Caco-2 (cell line): ENCODE measurements around the gene SETD6. TPM values are rescaled to one million over a fixed set of nuclear protein-coding genes. Genes with fewer than 3 reads are reported as not detected.

Experiments used
- BruUV-seq: library from RNA; stranded (reverse); fragments of 400-500 nt; replicated peaks from 2 replicates; lab custom pipeline; 2021; lab: Mats Ljungman, UMichigan
- CTCF ChIA-PET: fragments of 300-600 bp; sonication (Branson Sonifier 250); formaldehyde crosslinking; loops from one replicate; lab custom pipeline; 2022; ENCODE audit warnings: antibody characterized with exemption; lab: Charles Lee
- POLR2A ChIA-PET: fragments of 300-600 bp; sonication (Branson Sonifier 250); formaldehyde crosslinking; loops from one replicate; lab custom pipeline; 2022; ENCODE audit warnings: antibody characterized with exemption; lab: Charles Lee
- DNase-seq, 2 experiments: peaks; one replicate each; pipeline versions ENCODE4 v3.0.0 to v3.0.0-alpha.2; 2020 to 2022
- H3K27me3 ChIP-seq: replicated peaks from 2 replicates; pipeline ENCODE4 v1.6.0; 2011; ENCODE audit warnings: low read length; ENCODE audit not compliant: control insufficient read depth, insufficient read depth
- H3K36me3 ChIP-seq: 2 replicates; pipeline ENCODE4 v1.5.1; 2011; ENCODE audit warnings: low read length; ENCODE audit not compliant: control insufficient read depth, insufficient read depth
- H3K4me1 ChIP-seq: fragments of 250-450 bp; sonication (Bioruptor Pico); 2 replicates; pipeline ENCODE4 v1.5.1; 2020; ENCODE audit warnings: mild to moderate bottlenecking
- H3K4me3 ChIP-seq: 2 replicates; pipeline ENCODE4 v1.5.1; 2011; ENCODE audit warnings: low read depth, mild to moderate bottlenecking, control low read depth, low read length
- H3K9me3 ChIP-seq: fragments of 250-450 bp; sonication (Bioruptor Pico); 2 replicates; pipeline ENCODE4 v1.5.1; 2020; ENCODE audit warnings: mild to moderate bottlenecking, moderate library complexity
- H3K27ac Mint-ChIP-seq: one replicate; pipeline ENCODE4 v1.8.0; 2022; ENCODE audit warnings: mixed read lengths; ENCODE audit not compliant: unreplicated experiment
- H3K27me3 Mint-ChIP-seq: one replicate; pipeline ENCODE4 v1.8.0; 2022; ENCODE audit warnings: mixed read lengths; ENCODE audit not compliant: insufficient read depth, unreplicated experiment
- H3K36me3 Mint-ChIP-seq: one replicate; pipeline ENCODE4 v1.8.0; 2022; ENCODE audit warnings: mild to moderate bottlenecking, mixed read lengths; ENCODE audit not compliant: insufficient read depth, unreplicated experiment
- H3K4me1 Mint-ChIP-seq: one replicate; pipeline ENCODE4 v1.8.0; 2022; ENCODE audit warnings: low read depth, mixed read lengths; ENCODE audit not compliant: unreplicated experiment
- H3K4me3 Mint-ChIP-seq: one replicate; pipeline ENCODE4 v1.8.0; 2022; ENCODE audit warnings: mild to moderate bottlenecking, moderate library complexity, mixed read lengths; ENCODE audit not compliant: unreplicated experiment
- H3K9me3 Mint-ChIP-seq: one replicate; pipeline ENCODE4 v1.8.0; 2022; ENCODE audit warnings: mixed read lengths; ENCODE audit not compliant: unreplicated experiment
- intact Hi-C: fragments of 100-400 bp; cut with micrococcal nuclease; formaldehyde crosslinking; loops from one replicate; pipeline ENCODE4 v1.10.0; 2022; ENCODE audit not compliant: unreplicated experiment
- total RNA-seq: library from RNA; stranded (reverse); gene quantifications from 2 replicates; pipeline ENCODE4 v1.2.3, GENCODE V29; 2022
- TF ChIP-seq, protein P1 (sequence below), 2 experiments: fragments of 200-600 bp in 1 of 2; IDR thresholded peaks; 1 replicate in 1 of 2; 2 replicates in 1 of 2; pipeline versions ENCODE4 v1.5.1 to v1.8.0; 2011 to 2022; ENCODE audit warnings: antibody characterized with exemption in 1 of 2, control low read depth in 1 of 2, inconsistent platforms in 1 of 2, low read depth in 1 of 2, low read length in 1 of 2, mild to moderate bottlenecking in 1 of 2, moderate library complexity in 1 of 2; ENCODE audit not compliant: insufficient read depth in 1 of 2, severe bottlenecking in 1 of 2, unreplicated experiment in 1 of 2

Gene SETD6
- total RNA-seq, 1 experiment from 2014 or later, result 41.7 TPM

DNA sequence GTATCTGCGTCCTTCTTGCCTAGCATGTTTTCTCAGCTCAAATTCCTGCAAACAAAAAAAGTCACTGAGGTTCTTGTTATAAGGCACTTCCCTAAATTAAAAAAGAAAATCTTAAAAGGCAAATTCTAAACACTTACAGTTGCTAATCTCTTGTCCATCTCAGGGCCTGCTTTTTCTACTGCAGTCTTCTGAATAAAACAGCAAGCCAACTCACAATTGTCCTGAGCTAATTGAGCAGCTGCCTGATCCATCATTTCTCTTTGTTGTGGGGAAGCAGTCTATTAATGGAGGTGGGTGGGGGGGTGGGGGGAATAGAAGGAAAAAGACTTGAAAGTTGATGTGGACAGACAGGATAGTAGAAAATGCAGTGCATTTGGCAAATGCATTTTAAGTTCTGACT is 27.0 kb downstream of the SETD6 start:
- Histone ChIP-seq H3K4me3 (no peak overlapping the region), H3K36me3 (peaks cover 13% of the 10 kb centered on the region), H3K27me3 (no peaks in the 10 kb centered on the region), H3K4me1 (0 out of 2 replicates have a peak, but pooled peaks cover 4% of the 10 kb centered on the region), H3K9me3 (no peaks in the 10 kb centered on the region)
- no TSS peak for BruUV-seq
- Mint-ChIP-seq H3K27ac (no peak overlapping the region), H3K4me1 (no peaks in the 10 kb centered on the region), H3K9me3 (no peaks in the 10 kb centered on the region), H3K27me3 (no peaks in the 10 kb centered on the region), H3K36me3 (peaks cover 96% of the 10 kb centered on the region), H3K4me3 (no peak overlapping the region)
- TF ChIP-seq, protein P1, sequence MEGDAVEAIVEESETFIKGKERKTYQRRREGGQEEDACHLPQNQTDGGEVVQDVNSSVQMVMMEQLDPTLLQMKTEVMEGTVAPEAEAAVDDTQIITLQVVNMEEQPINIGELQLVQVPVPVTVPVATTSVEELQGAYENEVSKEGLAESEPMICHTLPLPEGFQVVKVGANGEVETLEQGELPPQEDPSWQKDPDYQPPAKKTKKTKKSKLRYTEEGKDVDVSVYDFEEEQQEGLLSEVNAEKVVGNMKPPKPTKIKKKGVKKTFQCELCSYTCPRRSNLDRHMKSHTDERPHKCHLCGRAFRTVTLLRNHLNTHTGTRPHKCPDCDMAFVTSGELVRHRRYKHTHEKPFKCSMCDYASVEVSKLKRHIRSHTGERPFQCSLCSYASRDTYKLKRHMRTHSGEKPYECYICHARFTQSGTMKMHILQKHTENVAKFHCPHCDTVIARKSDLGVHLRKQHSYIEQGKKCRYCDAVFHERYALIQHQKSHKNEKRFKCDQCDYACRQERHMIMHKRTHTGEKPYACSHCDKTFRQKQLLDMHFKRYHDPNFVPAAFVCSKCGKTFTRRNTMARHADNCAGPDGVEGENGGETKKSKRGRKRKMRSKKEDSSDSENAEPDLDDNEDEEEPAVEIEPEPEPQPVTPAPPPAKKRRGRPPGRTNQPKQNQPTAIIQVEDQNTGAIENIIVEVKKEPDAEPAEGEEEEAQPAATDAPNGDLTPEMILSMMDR (IDR thresholded peaks at IDR 0.05; ENCODE audit: insufficient read depth in 1 of 2, low read depth in 1 of 2, low read length in 1 of 2, severe bottlenecking in 1 of 2, unreplicated experiment in 1 of 2), result no peak
- POLR2A ChIA-PET, result no interaction called here
- CTCF ChIA-PET, result no interaction called here
- DNase-seq, result no peak
- intact Hi-C loops, result no loop called here

DNA sequence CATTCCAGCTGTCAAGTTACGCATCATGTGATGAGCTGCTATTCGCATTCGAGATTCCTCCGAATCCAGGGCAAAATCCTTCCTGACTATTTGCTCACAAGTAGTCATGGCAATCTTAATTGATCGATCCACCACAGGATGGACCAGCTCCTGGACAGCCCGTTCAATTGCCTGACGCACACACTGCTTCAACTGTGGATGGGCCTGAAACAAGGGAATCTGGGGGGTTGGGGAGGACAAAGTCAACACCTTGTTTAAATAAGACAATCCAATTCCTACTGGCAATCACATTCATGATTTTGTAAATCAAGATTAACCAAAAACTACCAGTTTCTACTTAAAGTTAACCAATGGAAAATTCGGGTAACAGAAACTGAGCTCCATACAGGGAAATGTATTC is 28.4 kb downstream of the SETD6 start:
- Mint-ChIP-seq H3K27me3 (no peaks in the 10 kb centered on the region), H3K4me1 (no peaks in the 10 kb centered on the region), H3K36me3 (peaks cover 95% of the 10 kb centered on the region), H3K4me3 (no peak overlapping the region), H3K27ac (no peak overlapping the region), H3K9me3 (no peaks in the 10 kb centered on the region)
- Histone ChIP-seq H3K9me3 (no peaks in the 10 kb centered on the region), H3K4me1 (no peaks in the 10 kb centered on the region), H3K4me3 (no peak overlapping the region), H3K36me3 (peaks cover 11% of the 10 kb centered on the region), H3K27me3 (no peaks in the 10 kb centered on the region)
- POLR2A ChIA-PET, result no interaction called here
- BruUV-seq, result no TSS peak
- intact Hi-C loops, result no loop called here
- CTCF ChIA-PET, result no interaction called here
- no peak for DNase-seq
- TF ChIP-seq, protein P1 (IDR thresholded peaks at IDR 0.05; ENCODE audit: insufficient read depth in 1 of 2, low read depth in 1 of 2, low read length in 1 of 2, severe bottlenecking in 1 of 2, unreplicated experiment in 1 of 2), result no peak

GRCh38 chr16:58548378-58548777 is 33.1 kb downstream of the SETD6 start:
- BruUV-seq, result no TSS peak
- ChIA-PET POLR2A (no interaction called here), CTCF (interaction anchor here (1.0 kb wide), 1 partner anchor 113 kb away, joined by 4 read pairs; no protein-coding TSS in a partner anchor)
- no peak for DNase-seq
- H3K4me1 ChIP-seq, result no peaks in the 10 kb centered on the region
- Mint-ChIP-seq H3K36me3 (peaks cover 93% of the 10 kb centered on the region), H3K4me1 (no peaks in the 10 kb centered on the region), H3K4me3 (no peak overlapping the region), H3K9me3 (no peaks in the 10 kb centered on the region), H3K27me3 (no peaks in the 10 kb centered on the region), H3K27ac (no peak overlapping the region)
- no peak overlapping the region for H3K4me3 ChIP-seq
- no peaks in the 10 kb centered on the region for H3K27me3 ChIP-seq
- intact Hi-C loops, result no loop called here
- no peaks in the 10 kb centered on the region for H3K9me3 ChIP-seq
- peaks cover 9% of the 10 kb centered on the region for H3K36me3 ChIP-seq
- TF ChIP-seq, protein P1 (IDR thresholded peaks at IDR 0.05; ENCODE audit: insufficient read depth in 1 of 2, low read depth in 1 of 2, low read length in 1 of 2, severe bottlenecking in 1 of 2, unreplicated experiment in 1 of 2), result no peak
